Measurements from ENCODE around the gene USP30. TPM values are rescaled to one million over a fixed set of nuclear protein-coding genes. Genes with fewer than 3 reads are reported as not detected.

USP30 gene
- total and polyA plus RNA-seq, 10 of the 15 experiments (the other 5 are each of a cell fraction or from before 2014, with no cell fraction given) = 2.1 to 16.2 (median 6.4) TPM

DNA sequence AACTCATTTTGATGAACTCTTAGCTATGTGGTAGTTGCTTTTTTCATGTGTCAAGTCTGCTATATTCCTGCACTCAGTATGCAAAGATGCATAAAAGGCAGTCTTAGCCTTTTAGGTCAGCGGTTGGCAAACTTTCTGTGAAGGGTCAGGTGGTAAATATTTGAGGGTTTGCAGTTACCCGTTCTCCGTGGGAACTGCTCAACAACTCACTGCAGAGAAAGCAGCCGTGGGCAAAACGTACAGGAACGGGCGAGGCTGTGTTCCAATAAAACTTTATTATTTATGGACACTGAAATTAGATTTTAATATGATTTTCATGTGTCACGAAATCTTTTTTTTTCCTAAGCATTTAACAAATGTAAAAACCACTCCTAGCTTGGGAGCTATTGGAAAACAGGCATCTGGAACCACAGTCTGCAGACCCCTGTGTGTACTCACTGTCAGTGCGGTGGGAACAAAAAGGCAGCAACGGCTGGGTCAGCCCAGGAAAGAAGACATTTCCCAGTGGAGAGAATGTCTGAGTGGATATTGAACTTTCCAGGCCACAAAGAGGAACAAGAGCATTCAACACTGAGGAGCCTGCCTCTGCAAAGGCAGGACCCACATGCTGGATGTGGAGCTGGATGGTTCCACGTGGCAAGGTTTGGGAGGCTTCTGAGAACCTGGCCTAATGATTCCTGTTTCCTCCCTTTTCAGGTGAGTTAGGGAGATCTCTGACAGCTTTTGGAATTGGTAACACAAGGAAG lies 60.5 kb downstream of the USP30 start:
- Histone ChIP-seq H3K27ac (ENCODE audit: control insufficient read depth, insufficient read depth) (no peak overlapping the region), H3K4me1 (ENCODE audit: control insufficient read depth, insufficient read depth, low read length) (no peaks in the 10 kb centered on the region), H3K9me3 (replicated peaks; ENCODE audit: control insufficient read depth, insufficient read depth, low read length) (no peaks in the 10 kb centered on the region), H3K79me2 (ENCODE audit: control insufficient read depth, insufficient read depth, low read length) (no peaks in the 10 kb centered on the region), H3K27me3 (replicated peaks in 1 of 2; ENCODE audit: control insufficient read depth in 2 of 2, insufficient read depth in 2 of 2, low read length in 1 of 2) (no peaks in the 10 kb centered on the region), H2AFZ (ENCODE audit: control insufficient read depth, low read depth, low read length) (no peak overlapping the region), H4K20me1 (ENCODE audit: control insufficient read depth, insufficient read depth) (no peaks in the 10 kb centered on the region), H3K36me3 (ENCODE audit: control insufficient read depth in 2 of 2, insufficient read depth in 2 of 2, low read length in 1 of 2) (peaks cover 4 to 9% of the 10 kb centered on the region in 2 experiments; a peak in 3 of 4 replicates), H3K4me3 (no peak overlapping the region), H3K9ac (ENCODE audit: control insufficient read depth, insufficient read depth, low read length) (no peak overlapping the region), H3K4me2 (ENCODE audit: control insufficient read depth, insufficient read depth) (no peak overlapping the region)
- no TSS peak for BruUV-seq (replicated peaks)
- no peak for ATAC-seq
- ChIA-PET RAD21 (ENCODE audit: unreplicated experiment) (interaction anchor here (1.2 to 1.4 kb wide), 2 partner anchors 271 to 281 kb away, joined by 3 to 5 read pairs; no protein-coding TSS in a partner anchor), CTCF (interaction anchor here (0.6 to 2.2 kb wide), 14 partner anchors 10 to 760 kb away, joined by 3 to 19 read pairs (median 4); partner anchors contain the start of gene UNG), SMC1A (ENCODE audit: uncharacterized antibody, unreplicated experiment) (no interaction called here), POLR2A (no interaction called here)
- intact Hi-C loops (cut with micrococcal nuclease; ENCODE audit: unreplicated experiment) (no loop called here), in situ Hi-C loops (cut with MboI) (no loop called here)
- TF ChIP-seq SPI1 (IDR thresholded peaks at IDR 0.05; ENCODE audit: borderline replicate concordance, insufficient read depth, low read depth, low read length) (no peak), ETV6 (conservative IDR thresholded peaks at IDR 0.05 in 1 of 2, IDR thresholded peaks at IDR 0.05 in 1 of 2; ENCODE audit: borderline replicate concordance in 1 of 2, low read depth in 1 of 2) (no peak), TARDBP (IDR thresholded peaks at IDR 0.05; ENCODE audit: borderline replicate concordance) (no peak), POU2F2 (IDR thresholded peaks at IDR 0.05; ENCODE audit: borderline replicate concordance, low read depth, low read length) (no peak), KDM1A (IDR thresholded peaks at IDR 0.05; ENCODE audit: borderline replicate concordance) (no peak), CEBPB (IDR thresholded peaks at IDR 0.05; ENCODE audit: borderline replicate concordance in 1 of 2, low read depth in 2 of 2, low read length in 2 of 2) (no peak)
- TF ChIP-seq, protein P1, sequence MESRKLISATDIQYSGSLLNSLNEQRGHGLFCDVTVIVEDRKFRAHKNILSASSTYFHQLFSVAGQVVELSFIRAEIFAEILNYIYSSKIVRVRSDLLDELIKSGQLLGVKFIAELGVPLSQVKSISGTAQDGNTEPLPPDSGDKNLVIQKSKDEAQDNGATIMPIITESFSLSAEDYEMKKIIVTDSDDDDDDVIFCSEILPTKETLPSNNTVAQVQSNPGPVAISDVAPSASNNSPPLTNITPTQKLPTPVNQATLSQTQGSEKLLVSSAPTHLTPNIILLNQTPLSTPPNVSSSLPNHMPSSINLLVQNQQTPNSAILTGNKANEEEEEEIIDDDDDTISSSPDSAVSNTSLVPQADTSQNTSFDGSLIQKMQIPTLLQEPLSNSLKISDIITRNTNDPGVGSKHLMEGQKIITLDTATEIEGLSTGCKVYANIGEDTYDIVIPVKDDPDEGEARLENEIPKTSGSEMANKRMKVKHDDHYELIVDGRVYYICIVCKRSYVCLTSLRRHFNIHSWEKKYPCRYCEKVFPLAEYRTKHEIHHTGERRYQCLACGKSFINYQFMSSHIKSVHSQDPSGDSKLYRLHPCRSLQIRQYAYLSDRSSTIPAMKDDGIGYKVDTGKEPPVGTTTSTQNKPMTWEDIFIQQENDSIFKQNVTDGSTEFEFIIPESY (IDR thresholded peaks at IDR 0.05) = no peak
- TF ChIP-seq, protein P2, sequence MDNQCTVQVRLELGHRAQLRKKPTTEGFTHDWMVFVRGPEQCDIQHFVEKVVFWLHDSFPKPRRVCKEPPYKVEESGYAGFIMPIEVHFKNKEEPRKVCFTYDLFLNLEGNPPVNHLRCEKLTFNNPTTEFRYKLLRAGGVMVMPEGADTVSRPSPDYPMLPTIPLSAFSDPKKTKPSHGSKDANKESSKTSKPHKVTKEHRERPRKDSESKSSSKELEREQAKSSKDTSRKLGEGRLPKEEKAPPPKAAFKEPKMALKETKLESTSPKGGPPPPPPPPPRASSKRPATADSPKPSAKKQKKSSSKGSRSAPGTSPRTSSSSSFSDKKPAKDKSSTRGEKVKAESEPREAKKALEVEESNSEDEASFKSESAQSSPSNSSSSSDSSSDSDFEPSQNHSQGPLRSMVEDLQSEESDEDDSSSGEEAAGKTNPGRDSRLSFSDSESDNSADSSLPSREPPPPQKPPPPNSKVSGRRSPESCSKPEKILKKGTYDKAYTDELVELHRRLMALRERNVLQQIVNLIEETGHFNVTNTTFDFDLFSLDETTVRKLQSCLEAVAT (IDR thresholded peaks at IDR 0.05) = no peak
- TF ChIP-seq, protein P3, sequence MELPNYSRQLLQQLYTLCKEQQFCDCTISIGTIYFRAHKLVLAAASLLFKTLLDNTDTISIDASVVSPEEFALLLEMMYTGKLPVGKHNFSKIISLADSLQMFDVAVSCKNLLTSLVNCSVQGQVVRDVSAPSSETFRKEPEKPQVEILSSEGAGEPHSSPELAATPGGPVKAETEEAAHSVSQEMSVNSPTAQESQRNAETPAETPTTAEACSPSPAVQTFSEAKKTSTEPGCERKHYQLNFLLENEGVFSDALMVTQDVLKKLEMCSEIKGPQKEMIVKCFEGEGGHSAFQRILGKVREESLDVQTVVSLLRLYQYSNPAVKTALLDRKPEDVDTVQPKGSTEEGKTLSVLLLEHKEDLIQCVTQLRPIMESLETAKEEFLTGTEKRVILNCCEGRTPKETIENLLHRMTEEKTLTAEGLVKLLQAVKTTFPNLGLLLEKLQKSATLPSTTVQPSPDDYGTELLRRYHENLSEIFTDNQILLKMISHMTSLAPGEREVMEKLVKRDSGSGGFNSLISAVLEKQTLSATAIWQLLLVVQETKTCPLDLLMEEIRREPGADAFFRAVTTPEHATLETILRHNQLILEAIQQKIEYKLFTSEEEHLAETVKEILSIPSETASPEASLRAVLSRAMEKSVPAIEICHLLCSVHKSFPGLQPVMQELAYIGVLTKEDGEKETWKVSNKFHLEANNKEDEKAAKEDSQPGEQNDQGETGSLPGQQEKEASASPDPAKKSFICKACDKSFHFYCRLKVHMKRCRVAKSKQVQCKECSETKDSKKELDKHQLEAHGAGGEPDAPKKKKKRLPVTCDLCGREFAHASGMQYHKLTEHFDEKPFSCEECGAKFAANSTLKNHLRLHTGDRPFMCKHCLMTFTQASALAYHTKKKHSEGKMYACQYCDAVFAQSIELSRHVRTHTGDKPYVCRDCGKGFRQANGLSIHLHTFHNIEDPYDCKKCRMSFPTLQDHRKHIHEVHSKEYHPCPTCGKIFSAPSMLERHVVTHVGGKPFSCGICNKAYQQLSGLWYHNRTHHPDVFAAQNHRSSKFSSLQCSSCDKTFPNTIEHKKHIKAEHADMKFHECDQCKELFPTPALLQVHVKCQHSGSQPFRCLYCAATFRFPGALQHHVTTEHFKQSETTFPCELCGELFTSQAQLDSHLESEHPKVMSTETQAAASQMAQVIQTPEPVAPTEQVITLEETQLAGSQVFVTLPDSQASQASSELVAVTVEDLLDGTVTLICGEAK (IDR thresholded peaks at IDR 0.05; ENCODE audit: borderline replicate concordance) = peak; percentile 57
- DNase-seq (ENCODE audit: low read depth, low spot score) = no peak
- no peak for FAIRE-seq
- whole genome bisulfite sequencing (ENCODE audit: insufficient coverage, insufficient replicate concordance, low lambda C conversion rate, missing lambda C conversion rate) = 78% methylated on average over 11 of the region's 11 CpGs

Data from GM12878 (cell line).